SKM-1 treated with dmso at 0.1 percent for 144 hours (cell line): Measurements from ENCODE around the gene CHI3L2.

Experiments used
- DNase-seq: peaks from one replicate; lab custom pipeline; 2025; ENCODE audit not compliant: unreplicated experiment; lab: John Stamatoyannopoulos, UW

The CHI3L2 gene, protein sequence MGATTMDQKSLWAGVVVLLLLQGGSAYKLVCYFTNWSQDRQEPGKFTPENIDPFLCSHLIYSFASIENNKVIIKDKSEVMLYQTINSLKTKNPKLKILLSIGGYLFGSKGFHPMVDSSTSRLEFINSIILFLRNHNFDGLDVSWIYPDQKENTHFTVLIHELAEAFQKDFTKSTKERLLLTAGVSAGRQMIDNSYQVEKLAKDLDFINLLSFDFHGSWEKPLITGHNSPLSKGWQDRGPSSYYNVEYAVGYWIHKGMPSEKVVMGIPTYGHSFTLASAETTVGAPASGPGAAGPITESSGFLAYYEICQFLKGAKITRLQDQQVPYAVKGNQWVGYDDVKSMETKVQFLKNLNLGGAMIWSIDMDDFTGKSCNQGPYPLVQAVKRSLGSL

DNA sequence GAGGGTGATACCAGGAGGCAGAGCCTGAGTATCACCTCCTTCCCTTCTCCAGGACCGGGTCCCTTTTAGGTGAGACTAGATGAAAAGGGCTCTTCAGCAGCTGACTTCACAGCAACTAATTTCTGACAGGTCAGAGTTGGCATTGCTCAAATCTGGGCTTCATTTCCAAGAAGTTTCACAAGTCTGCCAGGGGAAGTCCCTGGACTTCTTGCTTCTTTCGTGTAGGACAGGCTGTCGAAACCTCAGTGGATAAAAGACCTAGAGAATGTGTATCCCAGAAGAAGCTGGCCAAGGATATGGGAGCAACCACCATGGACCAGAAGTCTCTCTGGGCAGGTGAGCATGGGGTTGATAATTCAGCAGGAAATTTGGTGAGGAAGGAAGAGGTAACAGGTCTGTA lies at the start of gene CHI3L2:
CHI3L2 (plus strand) TSS at position 280 of the 400 bp plus-strand sequence; CDS start at position 297, 17 bp downstream.
- no peak for DNase-seq

DNA sequence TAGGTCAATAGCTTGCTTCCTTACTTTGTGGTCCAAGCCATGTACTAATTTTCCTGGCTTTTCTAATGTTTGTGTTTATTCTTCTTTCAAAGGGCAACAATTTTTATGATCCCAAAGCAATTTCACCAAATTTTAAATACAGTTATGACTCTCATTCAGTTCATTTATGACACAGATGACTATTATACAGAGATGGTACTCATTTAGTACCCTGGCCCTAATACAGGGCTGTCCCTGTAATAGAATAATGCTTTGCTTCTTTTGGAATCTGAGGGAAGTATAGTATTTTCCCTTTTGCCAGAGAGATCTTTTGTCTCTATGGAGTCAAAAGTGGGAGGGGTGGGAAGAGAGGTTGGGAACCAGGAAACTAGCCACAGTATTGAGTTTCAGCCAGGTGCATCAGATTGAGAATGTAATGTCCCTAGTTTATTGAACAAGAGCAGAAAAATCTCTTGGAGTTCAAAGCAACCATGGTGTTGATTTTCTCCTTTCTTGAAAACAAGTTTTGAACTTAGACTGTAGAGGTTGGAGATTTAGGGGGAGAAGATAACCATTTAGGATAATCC lies 47.5 kb upstream of the CHI3L2 start:
- no peak for DNase-seq

DNA sequence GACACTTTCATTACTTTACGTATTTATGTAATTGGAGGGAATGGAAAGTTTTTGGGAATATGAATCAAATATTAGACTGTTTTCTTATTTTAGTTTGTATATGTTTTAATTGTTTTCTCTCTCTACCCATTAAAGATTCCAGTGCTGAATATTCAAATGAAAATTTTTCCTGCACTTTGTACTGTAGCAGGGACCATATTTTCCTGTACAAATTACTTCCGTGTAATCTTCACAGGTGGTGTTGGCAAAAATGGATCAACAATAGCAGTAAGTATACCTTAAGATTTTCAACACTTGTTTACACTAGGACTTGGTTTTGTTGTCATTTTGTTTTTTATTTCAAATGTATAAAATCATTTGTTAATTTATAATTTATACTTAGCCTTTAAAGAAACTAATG lies 45.5 kb upstream of the CHI3L2 start:
- no peak for DNase-seq

DNA sequence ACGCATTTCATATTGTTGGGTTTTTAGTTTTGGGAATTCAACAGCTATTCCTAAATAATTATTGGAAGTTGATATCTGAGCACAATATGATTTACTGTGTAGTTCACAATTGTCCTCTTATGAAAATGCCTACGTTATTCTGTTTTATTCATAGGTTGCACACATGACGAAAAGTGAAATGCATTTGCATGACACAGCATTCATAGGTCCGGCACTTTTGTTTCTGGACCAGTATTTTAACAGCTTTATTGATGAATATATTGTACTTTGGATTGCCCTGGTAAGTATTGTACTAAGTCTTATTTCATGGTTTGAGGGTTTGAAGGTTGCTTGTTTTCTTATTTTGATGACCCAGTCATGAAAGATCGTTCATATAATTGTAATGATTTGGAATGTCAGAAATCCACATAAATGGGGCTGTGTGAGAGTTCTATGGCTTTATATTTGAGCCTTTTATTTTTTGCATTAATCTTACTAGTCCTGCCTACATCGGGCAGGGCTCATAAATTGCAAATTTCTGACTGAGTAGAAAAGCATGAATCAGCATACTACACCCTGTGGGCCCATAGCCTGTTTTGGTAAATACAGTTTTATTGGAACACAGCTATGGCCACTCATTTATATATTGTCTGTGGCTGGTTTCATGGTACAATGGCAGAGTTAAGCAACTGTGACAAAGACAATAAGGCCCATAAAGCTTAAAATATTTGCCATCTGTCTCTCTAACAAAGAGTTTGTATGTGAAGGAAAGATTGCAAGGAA lies 44.0 kb upstream of the CHI3L2 start:
- DNase-seq, result no peak

DNA sequence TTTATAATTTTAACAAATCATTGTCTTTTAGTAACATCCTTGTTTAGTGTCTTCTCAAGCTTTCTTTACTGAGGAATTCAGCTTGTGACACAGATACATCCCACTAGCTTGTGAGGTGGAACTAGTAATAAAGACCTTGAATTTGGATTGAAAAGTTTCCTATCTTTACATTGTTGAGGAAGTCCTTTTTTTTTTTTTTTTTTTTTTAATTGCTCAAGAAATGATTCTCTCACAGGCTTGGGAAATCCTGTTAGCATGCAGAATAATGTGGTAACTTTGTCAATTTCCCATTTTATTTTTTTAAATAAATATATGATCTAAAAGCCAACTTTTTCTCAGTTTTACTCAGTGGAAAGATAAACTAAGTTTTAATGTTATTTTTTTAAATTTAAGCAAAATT lies 42.9 kb upstream of the CHI3L2 start:
- DNase-seq, result no peak

DNA sequence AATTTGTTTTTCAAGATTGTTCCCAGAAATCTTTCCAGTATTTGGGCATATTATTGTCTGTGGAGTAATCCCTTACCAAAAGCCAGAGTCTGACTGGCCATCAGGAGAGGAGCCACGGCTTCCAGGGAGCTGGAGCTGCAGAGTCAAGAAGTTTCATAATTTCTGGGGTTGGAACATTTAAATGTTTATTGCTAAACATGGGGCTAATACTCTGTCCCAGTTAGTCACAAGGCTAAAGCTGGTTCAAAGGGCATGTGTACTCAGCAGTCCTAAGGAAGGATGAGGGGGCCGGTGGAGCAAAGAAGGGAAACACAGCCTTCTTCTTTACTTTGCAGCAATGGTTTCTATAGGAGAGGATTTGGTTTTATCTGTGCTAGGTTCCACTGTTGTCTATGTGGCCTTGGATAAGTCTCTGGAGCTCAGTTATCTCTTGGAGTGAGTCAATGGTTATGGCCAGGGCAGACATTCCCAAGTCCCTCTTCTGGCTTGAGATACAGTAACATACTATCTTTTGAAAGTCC lies 36.5 kb upstream of the CHI3L2 start:
- no peak for DNase-seq

DNA sequence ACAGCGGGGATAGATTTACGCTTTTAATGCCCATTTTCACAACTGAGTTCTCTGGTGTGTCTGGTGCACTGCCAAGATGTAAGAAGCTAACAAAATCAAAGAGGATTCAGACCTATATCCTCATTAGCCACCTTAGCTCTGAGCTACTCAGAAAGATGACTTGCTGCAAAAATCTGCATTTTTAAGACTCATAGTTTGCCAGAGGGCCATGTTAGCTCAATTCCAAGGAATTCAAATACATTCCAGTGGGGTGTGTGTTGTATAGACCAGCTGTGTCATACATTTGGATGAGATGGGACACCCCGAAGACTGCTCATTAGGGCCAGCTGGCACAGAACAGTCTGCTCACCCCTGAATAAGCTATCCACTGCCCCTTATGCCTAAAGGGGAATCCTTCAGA lies 36.0 kb upstream of the CHI3L2 start:
- no peak for DNase-seq

DNA sequence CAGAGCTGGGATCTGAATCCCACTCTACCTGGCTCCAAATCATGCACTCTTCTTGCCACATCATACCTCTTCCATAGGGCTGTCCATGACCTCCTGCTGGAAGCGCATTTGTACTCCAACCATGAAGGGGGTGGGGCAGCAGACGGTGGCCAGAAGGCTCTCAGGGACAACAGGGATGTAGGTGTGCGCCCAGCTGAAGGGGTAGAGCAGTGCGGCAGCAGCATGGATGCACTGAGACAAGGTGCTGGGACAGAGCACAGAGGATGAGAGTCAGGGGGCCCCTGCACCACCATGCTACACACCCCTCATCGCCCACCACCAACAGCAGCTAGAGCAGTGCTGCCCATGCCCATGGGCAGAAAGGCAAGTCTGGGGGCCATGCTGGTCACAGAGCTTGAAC lies 35.4 kb upstream of the CHI3L2 start:
- no peak for DNase-seq

DNA sequence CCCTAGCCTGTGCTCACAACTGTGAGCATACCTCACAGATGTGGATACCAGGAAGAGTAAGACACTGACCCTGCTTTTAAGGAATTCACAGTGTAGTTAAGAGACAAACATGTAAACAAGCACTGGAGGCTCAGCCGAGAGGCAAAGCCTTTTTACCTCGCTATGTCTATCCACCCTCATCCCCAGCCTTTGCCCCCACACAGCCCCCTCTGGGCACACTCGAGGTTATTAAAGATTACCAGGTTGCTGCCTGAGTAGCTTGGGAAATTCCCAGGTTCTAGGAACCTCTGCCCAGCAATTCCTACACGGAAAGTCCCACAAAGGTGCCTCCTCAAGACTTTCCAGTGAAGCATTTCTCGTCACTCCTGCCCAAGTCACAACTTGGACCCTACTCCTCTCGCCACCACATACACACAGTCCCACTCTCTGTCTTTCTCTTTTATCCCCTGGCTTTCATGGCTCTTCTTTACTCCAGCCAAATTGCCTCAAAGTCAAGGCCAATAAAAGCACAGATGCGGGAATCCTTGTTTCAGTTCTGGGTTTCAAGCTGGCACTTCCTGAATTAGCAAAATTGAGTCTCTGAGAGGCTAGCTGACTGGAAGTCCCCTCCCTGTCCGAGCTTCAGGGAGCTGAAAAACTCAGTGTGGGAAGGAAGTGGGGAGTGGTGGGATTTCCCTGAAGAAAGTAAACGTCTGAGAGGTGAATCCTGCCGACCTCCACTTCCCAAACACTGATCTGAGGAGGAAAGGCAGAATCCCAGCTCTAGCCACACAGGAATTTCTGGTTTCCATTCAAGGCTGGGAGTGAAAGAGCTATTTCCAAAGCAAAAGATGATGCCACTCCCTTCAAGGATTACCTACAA lies 34.6 kb upstream of the CHI3L2 start:
- DNase-seq, result peak; percentile 31

DNA sequence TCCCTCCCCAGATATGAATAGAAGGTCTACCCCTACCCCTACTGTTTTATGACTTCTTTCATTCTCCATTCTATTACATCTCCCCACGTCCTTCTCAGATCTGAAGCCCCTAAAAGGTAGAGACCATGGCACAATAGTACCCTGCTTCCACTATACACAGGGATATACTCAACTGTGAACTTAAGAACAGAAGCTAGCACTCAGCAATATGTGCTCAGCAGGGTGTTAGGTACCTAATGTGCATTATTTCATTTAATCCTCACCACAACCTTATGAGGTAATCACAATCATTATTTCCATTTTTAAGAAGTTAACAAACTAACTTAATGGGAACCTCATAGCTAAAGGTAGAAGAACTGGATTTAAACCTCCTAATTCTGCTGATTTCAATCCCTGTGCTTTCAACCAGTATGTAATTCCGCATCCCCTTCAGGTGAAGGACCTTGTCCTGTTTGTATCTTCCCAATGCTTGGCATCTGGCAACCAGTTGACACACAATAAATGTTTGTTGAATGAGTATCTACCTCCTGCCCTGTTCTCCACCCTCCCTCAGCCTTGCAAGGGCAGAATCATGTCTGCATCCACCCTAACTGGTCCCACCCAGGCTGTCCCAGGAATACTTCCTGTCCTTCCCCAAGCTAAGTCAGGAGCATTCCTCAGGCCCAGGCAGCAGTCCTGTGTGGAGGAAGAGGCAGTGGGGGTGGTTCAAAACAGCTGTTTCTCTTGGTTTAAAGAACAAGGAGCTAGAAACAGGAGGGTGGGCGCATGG lies 33.6 kb upstream of the CHI3L2 start:
- no peak for DNase-seq

DNA sequence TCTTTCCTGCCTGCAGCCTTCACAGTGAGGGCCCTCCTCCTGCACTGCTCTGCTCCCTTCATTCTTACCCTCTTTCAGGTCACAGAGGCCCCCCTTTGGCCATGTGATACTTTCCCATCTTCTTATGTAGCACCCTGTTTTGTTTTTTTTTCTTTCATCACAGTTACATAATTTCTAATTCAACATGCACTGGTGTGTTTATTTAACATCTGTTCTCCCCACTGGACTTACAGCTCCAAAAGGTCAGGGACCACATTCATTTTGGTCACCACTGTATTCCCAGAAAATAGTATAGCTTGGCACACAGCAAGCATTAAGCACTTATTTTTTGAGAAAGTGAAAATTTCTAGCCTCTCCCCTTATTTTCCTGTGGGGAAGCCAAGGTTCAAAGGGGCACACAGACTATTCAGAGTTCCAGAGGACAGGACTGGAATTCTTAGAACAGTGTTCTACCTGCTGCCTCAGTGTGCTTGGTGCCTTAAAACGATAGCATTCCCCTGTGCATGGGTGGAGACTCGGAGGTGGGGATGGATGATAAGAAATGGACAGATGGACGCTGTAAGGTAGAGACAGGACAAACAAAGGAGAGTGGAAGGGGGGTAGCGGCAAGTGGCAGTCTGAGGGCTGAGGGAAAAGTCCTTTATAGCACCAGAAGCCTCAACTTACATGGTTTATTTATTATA lies 32.4 kb upstream of the CHI3L2 start:
- no peak for DNase-seq

DNA sequence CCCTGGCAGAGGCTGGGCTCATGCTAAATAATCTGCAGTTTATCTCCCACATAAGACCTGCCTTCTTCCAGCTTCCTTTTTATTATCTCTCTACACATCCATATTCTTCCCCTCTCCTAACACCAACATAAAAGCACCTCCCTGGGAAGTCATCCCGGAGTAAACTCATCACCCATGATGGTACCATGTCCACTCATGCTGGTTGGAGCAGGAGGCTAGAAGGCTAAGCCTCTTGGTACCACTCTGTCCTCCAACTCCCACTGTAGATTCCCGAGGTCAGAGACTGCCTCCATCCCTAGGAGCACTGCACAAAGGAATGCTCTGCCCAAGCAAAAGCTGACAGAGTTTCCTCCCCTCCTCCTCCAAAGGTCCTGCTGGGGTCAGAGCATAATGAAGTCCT lies 31.3 kb upstream of the CHI3L2 start:
- no peak for DNase-seq

DNA sequence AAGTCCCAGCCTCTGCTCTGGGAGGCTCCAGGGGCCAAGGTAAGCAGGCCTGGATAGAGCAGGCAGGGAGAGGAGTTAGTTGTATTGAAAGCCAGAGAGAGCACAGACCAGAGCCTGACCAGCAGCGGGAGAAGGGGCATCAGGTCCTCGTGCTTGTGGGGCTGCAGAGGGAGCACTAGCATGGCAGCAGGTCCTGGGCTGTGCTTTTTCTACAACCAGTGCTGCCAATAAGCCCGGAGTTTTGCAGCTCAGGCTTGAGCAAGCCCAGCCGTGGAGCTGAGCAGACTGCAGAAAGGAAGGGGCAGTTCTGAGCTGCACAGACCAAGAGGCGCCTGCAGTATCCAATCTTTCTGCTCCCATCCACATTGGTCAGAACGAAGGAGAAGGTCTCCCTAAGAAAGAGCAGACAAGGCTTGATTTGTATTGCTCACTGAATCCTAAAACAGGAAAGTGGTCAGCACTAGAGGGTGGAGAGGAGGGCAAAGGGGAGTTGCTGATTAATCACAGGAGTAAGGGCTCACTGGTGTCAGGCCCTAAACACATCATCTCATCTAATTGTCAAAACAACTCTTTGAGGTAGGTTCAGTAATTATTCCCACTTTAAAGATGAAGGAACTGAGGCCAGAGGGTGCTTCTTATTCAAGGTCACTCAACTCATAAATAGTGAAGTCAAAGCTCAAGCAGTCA lies 29.8 kb upstream of the CHI3L2 start:
- no peak for DNase-seq

DNA sequence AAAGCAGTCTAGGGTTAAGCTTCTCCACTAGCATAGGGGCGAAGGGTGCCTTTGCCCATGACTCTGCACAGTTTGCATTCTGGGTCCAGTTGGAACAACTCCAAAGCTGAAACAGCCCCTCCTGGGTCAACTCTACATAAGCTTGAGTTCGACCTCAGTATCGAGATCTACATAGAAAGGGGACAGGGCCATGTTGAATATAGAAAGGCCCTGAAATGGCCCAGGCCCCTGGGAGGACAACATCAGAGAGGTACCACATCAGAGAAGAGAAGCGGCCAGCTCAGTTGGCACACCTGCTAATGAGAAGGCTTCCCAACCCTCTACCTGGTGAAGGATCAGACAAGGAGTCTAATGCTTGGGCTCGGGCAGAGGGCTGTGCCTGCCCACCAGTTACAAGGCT lies 28.7 kb upstream of the CHI3L2 start:
- DNase-seq, result no peak

DNA sequence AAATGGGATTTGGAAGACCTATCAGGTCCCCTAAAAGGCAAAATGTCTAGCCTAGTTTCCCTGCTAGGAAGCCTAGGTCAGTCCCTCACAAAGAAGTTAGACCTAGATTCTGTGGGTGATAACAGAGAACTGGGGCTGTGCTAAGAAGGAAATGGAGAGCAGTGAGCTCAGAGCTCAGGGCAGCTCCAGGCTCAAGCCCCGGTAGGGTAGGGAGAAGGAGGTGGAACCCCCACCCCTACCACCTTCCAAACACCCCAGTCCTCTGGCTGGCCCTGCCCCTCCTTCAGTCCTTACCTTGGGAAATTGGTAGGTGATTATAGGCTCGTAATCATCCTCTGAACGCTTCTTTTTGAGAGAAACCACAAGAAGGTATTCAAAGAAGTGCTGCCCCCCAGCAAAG lies 28.2 kb upstream of the CHI3L2 start:
- no peak for DNase-seq

DNA sequence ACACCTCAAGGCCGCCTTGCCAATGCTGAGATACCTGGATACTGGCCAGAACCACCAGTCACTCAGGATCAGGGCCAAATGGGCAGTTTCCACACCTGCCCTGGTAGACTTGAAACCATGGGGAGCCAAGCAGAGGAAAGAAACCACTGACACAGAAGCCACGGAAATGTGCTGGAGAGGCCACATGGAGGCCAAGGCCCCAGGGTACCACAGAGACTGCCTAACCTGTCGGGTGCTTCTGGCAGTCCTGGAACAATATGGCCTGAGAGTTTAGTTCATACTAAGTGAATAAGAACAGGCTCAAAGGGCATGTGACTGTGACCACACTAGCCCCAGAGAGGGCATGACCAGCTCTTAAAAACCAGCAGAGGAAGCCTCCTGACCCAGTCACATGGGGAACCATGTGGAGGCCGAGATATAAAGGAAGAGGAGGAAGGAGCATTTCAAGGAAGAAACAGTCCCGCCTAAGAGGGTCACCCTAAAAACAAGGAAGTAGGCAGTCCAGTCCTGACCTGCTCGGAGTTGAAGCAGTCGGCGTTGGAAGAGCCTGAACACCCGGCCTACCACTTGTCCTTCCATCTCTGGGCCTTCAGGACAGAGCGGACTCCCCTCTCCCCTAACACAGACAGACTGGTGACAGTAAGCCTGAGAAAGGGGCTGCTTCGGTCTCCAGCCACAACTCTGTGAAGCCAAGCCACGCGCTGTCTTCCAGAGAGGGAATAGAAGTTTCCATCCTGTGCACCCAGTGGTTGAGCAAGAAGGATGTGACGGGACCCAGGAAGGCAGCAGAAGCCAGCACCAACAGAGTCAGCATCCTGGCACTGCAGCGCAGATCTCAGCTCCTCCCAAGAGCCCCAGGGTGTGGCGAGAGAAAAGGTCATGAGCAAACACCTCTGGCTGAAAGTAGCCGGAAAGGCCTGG lies 27.4 kb upstream of the CHI3L2 start, which contains the start of gene DENND2D:
DENND2D (minus strand) TSS at position 766 of the 921 bp plus-strand sequence; CDS start at position 579, 187 bp downstream.
- peak; percentile 34 for DNase-seq

DNA sequence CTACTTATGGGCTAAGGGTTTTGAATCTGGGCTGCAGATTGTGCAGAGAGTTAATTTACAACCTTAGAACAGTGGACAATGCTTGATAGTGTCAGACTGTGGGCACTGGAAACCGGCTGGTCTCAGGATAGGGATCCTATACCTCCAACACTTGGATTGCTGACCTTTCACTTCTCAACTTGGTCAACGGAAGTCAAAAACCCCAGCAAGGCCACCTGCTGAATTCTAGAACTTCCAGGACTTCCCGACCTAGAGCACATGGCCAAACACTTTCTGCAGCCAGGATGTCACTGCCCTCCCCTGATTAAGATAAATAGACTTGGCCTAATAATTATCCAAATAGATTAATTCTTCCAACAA lies 26.7 kb upstream of the CHI3L2 start:
- no peak for DNase-seq
